Astrocyte of the spinal cord (primary cell): ENCODE results near the gene CCNE1.

Experiments used
- DNase-seq: peaks from one replicate; pipeline ENCODE4 v3.0.0; 2011; ENCODE audit warnings: low read depth, low spot score
- H3K4me3 ChIP-seq: 2 replicates; pipeline ENCODE4 v1.5.1; 2011; ENCODE audit warnings: low read depth, mild to moderate bottlenecking, low read length, moderate library complexity
- in situ Hi-C: cut with HindIII; loops from 2 replicates; pipeline ENCODE4 v1.10.0; 2017; ENCODE audit warnings: low sequenced_read_pairs
- TF ChIP-seq, protein P1 (sequence below): IDR thresholded peaks from 2 replicates; pipeline ENCODE4 v1.5.1; 2012; ENCODE audit warnings: low read depth, mild to moderate bottlenecking, low read length, inconsistent platforms

Gene CCNE1

DNA sequence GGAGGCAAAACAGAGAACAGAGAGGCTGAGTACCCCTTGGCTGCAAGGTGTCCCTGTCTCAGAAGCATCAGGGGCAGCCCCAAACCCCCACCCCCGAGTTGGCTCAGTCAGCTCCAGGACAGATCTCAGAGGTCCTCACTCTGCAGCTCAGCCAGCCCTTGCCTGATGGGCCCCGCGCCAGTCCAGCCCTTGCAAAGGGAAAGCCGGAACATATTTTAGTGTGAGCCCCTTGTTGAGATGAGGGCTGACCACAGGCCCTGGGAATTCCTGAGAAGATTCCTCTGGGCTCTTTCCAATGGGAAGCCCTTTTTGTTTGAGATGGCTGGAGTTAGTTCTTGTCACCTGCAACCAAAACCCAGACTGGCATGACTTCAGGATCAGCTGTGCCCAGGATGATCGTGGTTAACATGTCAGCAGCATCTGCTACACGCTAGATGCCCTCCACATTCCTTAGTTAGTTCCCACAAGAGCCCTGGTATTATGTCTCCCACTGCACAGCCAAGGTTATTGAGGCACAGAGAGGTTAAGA lies 33.9 kb upstream of the CCNE1 start:
- H3K4me3 ChIP-seq, result no peak overlapping the region
- TF ChIP-seq, protein P1, sequence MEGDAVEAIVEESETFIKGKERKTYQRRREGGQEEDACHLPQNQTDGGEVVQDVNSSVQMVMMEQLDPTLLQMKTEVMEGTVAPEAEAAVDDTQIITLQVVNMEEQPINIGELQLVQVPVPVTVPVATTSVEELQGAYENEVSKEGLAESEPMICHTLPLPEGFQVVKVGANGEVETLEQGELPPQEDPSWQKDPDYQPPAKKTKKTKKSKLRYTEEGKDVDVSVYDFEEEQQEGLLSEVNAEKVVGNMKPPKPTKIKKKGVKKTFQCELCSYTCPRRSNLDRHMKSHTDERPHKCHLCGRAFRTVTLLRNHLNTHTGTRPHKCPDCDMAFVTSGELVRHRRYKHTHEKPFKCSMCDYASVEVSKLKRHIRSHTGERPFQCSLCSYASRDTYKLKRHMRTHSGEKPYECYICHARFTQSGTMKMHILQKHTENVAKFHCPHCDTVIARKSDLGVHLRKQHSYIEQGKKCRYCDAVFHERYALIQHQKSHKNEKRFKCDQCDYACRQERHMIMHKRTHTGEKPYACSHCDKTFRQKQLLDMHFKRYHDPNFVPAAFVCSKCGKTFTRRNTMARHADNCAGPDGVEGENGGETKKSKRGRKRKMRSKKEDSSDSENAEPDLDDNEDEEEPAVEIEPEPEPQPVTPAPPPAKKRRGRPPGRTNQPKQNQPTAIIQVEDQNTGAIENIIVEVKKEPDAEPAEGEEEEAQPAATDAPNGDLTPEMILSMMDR, result no peak
- DNase-seq, result no peak
- in situ Hi-C loops, result no loop called here

DNA sequence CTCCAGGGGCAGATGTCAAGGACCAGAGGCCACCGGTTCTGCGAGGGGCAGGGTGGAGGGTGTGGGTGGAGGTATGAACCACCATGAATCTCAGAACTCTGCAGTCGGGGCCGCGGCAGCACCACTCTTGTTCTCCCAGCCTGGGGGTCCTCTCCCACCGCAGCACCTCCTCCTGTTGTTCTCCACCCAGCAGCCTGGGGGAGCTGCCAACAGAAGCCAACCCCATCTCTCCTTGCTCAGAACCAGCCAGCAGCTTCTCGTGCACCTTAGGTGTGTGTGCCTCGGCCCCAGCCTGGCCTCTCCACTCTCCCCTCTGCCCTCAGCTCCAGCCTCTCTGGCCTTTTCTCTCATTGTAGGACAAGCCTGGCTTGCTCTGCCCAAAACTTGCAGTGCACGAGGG lies 31.9 kb upstream of the CCNE1 start:
- DNase-seq, result no peak
- TF ChIP-seq, protein P1, result no peak
- in situ Hi-C loops, result no loop called here
- H3K4me3 ChIP-seq, result no peak overlapping the region

DNA sequence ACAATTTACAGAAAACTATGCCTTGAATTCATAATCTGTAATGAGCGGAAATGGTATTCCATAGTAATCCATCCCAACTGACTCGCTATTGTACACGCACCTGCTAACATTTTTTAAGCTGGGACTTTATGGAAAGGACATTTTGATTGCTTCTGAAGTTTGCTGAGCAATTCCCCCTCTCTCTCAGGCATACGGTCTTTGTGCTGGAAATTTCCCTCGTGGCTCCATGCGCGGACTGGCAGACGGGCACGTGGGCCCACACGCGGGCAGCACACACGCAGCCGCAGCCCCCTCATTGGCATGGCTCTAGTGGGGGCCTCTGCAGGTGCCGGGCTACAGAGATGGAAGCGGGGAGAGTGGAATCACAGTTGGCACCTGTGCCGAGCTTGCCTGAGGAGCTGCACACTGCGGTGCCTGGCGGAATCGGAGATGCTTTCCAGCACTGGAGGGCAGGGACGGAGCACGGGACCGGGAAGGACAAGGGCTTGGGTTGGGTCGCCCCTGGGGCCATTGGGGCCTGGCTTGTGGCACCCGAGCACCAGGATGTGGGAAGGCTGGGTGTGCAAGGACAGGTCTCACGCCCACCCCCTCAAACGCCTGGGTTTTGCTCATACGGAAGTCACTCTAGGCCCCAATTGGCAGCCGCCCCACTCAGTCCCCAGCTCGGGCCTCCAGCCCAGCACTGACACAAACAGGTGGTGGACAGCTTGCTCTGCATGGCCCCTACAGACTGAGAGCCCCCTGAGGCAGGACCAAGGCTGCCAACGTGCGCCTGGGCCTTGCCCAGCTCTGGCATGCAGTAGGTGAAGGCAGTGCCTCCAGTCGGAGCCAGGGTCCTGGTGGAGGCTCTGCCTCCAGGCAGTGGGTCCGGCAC lies 30.2 kb upstream of the CCNE1 start:
- no peak overlapping the region for H3K4me3 ChIP-seq
- DNase-seq, result no peak
- in situ Hi-C loops, result no loop called here
- TF ChIP-seq, protein P1, result no peak

DNA sequence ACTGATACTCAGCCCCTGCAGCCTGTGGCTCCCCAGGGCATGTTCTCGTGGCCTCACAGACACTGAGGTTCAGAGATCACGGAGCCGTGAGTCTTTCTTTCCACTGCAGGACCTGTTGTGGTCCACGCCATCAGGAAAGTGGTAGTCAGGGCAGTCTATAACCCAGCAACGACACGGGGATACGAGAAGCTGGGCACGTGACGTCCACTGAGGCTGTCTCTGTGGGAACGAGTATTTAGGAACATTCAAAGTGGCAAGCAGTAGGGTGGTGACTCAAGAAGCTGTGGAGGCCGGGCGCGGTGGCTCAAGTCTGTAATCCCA lies 29.6 kb upstream of the CCNE1 start:
- H3K4me3 ChIP-seq, result no peak overlapping the region
- no peak for DNase-seq
- TF ChIP-seq, protein P1, result no peak
- in situ Hi-C loops, result no loop called here

DNA sequence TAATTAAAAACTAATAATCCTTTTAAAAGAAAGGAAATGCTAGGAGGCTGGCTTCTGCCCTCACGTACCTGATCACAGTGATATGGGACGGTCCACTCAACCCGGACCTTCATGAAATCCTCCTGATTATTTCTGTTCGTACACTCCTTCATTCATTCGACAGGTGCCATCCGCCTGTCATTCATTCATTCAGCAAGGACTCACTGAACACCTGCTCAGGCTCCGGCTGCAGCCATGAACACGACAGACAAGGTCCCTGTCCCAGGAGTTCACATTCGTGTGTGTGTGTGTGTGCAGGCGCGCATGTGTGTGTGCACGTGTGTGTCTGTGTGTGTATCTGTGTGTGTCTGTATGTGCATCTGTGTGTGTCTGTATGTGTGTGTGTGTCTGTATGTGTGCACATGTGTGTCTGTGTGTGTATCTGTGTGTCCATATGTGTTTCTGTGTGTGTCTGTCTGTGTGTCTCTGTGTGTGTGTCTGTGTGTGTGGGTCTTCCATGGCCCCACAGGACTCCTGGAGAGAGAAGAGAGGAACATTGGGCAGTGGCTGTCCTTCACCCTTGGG lies 28.1 kb upstream of the CCNE1 start:
- TF ChIP-seq, protein P1, result no peak
- in situ Hi-C loops, result no loop called here
- H3K4me3 ChIP-seq, result no peak overlapping the region
- DNase-seq, result no peak

DNA sequence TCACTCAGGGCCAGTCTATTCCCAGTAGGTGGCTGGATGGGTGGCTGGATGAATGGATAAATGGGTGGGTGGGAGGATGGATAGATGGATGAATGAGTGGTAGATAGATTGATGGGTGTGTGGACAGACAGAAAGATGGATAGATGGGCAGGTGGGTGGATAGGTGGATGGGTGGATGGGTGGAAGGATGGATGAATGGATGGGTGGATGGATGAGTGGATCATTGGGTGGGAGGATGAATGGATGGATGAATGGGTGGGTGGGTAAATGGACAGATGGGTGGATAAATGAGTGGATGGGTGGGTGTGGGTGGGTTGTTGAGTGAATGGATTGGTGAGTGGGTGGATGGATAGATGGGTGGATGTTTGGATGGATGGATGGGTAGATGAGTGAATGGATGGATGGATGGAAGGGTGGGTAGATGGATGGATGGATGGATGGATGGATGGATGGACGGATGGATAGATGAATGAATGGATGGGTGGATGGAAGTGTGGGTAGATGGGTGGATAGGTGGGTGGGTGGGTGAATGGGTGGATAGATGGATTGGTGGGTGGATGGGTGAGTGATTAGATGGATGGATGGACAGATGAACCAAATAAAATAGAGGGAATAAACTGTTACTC lies 27.1 kb upstream of the CCNE1 start:
- no peak for DNase-seq
- TF ChIP-seq, protein P1, result no peak
- in situ Hi-C loops, result no loop called here
- no peak overlapping the region for H3K4me3 ChIP-seq
